Measurements from ENCODE around the gene PRRG2.

The PRRG2 gene

DNA sequence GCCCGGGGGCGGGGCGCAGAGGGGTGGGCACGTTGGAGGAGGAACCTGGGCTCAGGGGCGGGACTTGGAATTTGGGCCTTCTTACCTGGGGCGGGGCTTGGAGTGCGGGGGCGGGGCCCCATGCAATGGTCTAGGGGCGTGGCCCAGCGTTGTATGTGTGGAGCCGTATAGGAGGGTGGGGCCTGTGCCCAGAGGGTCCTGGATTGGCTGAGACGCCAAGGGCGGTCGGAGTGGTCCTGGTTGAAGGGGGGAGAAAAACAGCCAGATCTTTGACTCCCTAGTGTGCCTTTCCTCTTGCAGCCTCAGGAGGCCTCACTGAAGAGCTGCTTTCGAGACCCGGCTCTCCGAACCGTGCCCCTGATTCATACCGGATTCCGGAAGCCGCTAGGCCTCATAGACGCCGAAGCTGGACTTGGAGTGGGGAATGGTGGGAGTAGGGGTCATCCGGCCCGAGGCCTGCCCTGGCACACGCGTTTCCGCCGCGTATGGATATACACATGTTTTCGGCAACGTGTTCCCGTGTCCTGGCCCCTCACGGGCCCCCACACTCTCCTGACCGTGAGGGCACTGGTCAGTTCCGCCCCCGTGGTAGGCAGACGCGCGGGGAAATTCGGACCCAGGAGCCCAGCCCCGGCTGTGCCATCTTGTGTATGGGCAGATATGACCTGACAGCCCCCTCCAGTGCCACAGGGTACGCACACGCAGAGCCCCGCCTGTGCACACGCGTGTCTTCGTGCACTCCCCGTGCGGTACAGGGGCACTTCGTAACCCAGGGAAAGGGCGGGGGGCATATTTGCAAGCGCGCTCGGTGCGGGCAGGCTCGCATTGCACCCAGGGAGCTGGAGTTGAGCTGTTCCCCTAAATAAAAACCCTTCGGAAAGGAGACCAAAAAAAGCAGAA is 9.2 kb downstream of the PRRG2 start:
- peak; percentile 99 for DNase-seq

DNA sequence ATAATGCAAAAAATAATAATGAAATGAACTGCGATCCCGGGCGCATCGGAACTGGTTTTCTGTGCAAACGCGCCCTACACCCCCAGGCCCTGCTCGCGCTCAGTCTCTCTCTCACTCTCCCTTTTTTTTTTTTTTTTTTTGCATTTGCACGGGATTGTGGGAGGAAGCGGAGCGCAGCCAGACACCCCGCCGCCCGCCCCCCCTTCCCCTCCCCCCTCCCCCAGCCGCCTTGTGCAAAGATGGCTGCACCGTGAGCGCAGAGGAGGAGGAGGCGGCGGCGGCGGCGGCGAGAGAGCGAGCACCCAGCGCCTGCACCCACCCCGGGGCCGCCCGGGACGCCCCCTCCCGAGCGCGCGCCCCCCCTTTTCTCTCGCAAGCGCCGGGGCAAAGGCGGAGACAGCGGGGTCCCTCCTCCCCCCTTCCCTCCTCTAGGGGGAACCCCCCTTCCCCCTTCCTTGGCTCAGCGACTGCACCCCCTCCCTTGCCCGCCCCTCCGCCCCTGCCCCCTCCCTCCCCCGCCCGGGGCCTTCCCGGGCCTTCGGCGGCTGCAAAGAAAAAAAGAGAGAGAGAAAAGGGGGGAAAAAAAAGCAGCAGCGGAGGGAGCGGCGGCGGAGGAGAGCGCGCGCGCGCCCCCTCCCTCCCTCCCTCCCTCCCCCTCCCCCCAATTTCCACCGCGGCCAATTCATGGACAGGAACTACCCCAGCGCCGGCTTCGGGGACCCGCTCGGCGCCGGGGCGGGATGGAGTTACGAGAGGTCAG is 10.0 kb downstream of the PRRG2 start, which contains the start of gene PRR12:
TSS of gene PRR12 (plus strand) at position 212 of the 760 bp plus-strand sequence. CDS start at position 685, 473 bp downstream.
- peak; percentile 82 for DNase-seq

DNA sequence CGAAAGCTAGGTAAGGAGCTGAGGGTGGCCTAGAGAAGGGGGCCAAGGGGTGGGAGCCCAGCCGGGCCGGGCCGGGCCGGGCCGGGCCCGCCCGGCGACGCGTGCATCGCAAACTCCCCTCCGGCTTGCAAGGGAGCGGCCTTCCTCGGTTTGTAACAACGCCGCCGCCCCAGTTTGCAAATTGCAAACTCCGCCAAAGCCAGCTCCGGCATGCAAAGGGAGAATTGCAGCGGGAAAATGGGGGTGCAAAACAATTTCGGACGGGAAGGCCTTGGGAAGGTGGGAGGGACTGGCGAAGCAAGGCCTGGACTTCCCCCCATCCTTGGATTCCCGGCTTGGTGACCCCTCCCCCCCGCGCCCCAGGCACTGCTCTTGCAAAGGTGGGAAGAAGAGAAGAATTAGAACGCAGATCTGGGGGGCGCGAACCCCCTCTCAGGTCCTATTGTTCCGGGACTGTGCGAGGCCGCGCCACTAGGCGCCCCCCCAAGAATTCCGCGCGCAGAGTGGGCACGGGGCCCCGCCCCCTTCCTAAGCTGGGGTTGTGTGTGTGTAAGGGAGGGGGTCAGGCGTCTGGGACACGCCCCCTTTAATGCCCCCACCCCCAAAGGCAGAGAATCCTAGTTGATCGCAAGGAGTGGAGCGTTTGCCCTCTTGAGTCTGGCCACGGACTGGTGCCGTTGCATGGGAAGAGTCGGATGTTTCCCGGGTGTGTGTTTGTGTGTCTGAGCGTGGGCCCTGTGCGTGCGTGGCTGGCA is 10.8 kb downstream of the PRRG2 start:
- DNase-seq = peak; percentile 66

DNA sequence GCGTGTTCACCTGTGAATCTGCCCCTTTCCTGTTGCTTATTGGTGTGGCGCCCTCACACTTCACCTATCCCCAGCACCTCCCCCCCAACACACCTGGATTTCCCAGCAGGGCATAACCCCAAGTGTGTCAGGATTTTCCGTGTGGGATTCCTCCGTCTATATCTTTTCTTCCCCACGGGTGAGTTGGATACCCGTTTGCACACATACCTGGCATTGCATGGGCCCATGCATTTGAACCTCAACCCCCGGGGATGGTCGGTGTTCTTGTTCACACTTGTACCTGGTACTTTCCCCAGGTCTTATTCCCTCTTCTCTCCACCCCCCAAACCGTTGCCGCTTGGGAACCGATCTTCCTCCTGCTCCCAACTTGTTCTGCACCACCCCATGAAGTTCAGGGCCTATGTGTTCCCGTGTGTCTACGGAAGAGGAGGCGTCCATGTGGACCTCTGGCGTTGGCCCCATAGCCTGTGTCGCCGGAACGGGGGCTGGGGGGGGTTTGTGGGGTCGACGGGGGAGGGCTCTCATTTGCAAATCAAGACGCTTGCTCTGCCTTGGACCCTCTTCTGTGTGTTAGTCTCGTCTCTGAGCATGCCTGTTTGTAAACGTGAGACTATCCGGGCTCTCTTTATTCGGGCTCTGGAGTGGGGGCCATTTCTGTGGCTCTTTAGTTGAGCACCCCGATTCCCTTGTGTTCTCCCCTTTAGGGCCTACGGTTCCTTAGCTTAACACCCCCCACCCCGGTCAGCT is 11.5 kb downstream of the PRRG2 start:
- no peak for DNase-seq

DNA sequence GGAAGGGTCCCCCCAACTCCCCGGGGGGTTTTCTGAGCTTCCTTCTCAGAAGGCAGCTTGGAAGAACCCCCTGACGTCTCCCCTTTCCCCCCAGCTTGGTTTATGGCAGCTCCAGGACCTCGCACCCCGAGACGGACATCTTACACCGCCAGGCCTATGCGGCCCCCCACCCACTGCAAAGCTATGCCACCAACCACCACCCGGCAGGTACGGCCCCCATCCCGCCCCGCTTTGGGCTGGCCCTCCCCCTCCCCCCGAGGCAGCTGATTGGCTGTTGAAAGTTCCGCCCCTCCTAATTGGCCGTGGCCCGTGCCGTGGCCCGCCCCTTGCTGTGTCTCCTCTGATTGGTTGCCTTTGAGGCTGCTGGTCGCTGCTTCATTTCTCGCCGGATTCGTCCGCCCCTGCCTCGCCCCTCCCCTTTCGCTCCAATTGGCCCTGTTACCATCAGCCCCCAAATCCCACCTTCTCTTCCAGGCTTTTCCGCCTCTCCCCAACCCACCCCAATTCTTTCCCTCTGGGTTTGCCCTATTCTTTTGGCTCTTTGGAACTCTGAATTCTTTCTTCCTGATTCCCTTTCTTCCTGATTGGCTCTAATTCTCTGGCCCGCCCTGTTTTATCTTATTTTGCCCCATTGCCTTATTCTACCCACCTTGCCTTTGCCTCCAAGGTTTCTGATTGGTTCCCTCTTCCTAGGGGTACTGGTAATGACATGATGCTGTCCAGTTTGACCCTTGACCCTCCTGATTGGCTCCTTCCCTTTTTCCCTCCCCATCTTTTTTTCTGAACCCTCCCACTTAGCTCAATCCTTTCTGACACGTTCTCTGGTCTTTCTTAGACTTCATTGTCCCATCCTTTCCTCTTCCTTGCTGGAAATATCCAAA is 12.4 kb downstream of the PRRG2 start:
- peak; percentile 93 for DNase-seq

DNA sequence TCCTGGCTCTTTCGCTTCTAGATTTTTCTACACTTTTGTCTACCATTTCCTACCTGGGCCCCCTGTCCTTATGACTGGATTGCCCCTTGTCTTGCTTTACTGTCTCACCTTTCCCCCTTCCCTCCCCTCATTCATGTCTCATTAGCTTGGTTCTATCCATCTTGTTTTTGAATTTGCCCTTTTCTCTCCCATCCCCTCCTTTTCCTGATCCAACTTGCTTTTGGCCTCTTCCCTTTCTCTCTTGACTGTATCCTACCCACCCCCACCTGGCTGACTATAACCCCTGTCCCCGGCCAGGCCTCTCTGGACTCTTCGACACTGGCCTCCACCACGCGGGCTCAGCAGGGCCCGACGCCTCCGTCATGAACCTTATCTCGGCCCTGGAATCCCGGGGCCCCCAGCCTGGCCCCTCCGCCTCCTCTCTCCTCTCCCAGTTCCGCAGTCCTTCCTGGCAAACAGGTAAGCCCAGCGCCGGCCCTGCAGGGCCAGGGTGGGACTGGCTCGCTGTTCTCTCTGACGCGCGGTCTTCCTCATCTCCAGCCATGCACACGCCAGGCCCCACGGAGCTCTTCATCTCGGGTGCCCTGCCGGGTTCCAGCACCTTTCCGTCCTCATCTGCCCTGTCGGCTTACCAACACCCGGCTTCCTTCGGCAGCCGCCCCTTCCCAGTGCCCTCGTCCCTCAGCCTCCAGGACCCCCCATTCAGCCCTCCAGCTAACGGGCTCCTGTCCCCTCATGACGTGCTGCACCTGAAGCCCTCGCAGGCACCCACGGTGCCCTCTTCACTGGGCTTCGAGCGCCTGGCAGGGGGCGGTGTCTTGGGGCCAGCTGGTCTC is 13.3 kb downstream of the PRRG2 start:
- no peak for DNase-seq

DNA sequence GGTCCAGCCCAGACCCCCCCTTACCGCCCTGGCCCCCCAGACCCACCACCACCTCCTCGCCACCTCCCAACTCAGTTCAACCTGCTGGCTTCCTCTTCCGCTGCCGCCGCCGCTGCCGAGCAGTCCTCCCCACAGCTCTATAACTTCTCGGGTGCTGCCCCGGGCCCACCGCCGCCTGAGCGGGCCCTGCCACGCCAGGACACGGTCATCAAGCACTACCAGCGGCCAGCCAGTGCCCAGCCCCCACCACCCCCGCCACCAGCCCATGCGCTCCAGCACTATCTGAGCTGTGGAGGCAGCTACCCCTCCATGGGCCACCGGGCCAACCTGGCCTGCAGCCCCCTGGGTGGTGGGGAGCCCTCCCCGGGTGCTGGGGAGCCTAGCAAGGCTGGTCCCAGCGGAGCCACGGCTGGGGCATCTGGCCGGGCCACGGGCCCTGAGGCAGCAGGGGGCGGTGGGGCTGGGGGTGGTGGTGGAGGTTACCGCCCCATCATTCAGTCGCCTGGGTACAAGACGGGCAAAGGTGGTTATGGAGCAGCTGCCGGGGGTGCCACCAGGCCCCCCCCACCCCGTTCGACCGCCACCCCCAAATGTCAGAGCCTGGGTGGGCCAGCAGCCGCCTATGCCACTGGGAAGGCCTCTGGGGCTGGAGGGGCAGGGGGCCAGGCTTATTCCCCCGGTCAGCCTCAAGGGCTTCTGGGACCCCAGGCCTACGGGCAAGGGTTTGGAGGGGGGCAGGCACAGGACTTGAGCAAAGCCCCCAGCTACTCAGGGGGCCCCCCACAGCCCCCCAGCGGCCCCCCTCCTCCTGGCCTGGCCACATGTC is 14.1 kb downstream of the PRRG2 start:
- no peak for DNase-seq

DNA sequence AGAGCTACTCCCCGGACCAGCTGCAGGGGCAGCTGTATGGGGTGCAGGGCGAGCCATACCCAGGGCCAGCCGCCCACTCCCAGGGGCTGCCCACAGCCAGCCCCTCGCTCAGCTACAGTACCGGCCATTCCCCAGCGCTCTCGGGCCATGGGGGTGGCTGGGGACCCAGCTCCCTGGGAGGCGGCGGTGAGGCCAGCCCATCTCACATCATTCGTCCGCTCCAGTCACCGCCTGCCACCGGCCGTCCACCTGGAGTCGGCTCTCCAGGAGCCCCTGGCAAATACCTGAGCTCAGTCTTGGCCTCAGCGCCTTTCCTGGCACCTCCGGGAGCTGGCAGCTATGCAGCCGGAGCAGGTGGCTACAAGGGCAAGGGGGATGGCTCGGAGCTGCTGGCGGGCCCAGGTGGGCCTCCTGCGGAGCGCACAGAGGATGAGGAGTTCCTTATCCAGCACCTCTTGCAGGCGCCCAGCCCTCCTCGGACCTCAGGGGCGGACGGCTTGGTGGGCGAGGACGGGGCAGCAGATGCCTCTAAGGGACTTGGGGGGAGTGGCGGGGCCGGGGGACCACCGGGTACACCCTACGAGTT is 14.8 kb downstream of the PRRG2 start:
- no peak for DNase-seq

DNA sequence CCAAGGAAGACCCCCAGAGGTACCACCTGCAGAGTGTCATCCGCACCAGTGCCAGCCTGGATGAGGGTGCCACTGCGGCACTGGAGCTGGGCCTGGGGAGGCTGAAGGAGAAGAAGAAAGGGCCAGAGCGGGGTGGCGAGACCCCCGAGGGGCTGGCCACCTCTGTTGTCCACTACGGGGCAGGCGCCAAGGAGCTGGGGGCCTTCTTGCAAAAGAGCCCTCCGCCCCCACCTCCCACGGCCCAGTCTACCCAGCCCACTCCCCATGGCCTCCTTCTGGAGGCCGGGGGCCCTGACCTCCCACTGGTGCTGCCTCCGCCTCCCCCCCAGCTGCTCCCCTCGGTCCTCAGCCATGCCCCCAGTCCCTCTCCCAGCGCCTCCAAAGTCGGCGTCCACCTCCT is 15.3 kb downstream of the PRRG2 start:
- DNase-seq = no peak

DNA sequence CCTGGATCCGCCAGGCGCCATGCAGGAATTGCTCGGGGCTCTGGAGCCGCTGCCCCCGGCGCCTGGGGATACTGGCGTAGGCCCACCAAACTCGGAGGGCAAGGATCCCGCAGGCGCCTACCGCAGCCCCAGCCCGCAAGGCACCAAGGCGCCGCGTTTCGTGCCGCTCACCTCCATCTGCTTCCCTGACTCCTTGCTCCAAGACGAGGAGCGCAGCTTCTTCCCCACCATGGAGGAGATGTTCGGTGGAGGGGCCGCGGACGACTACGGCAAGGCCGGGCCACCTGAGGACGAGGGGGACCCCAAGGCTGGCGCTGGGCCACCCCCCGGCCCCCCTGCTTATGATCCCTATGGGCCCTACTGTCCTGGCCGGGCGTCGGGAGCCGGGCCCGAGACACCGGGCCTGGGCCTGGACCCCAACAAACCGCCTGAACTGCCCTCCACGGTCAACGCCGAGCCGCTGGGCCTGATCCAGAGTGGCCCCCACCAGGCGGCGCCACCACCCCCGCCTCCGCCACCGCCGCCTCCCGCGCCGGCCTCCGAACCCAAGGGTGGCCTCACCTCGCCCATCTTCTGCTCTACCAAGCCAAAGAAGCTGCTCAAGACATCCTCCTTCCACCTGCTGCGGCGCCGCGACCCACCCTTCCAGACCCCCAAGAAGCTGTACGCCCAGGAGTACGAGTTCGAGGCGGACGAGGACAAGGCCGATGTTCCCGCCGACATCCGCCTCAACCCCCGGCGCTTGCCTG is 16.0 kb downstream of the PRRG2 start:
- no peak for DNase-seq

DNA sequence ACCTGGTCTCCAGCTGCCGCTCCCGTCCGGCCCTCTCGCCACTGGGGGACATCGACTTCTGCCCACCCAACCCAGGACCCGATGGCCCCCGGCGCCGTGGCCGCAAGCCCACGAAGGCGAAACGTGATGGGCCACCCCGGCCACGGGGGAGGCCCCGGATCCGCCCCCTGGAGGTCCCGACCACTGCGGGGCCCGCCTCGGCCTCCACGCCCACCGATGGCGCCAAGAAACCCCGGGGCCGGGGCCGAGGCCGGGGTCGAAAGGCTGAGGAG is 16.5 kb downstream of the PRRG2 start:
- no peak for DNase-seq

DNA sequence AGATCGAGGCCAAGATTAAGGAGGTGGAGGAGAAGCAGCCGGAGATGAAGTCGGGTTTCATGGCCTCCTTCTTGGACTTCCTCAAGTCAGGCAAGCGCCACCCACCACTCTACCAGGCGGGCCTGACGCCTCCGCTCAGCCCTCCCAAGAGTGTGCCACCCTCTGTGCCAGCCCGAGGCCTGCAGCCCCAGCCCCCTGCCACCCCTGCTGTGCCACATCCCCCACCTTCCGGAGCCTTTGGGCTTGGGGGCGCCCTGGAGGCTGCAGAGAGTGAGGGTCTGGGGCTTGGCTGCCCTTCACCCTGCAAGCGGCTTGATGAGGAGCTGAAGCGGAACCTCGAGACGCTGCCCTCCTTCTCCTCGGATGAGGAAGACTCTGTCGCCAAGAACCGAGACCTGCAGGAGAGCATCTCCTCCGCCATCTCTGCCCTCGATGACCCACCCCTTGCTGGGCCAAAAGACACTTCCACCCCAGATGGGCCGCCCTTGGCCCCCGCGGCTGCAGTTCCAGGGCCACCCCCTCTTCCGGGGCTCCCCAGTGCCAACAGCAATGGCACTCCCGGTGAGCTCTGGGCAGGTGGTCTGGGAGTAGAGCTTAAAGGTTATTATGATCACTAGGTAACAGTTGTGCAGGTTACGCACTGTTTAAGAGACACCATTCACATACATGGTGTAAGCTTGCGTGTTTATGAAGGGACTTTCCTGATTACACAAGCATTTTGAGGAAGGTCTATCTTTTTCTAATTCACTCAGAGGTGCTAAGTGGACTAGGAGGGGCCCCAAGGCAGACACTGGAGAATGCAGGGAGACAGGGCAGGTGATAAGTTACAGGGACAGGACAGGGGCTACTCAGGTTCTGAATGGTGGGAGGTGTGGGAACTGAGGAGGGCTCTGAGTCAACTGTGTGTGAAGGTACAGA is 18.5 kb downstream of the PRRG2 start:
- DNase-seq = no peak

DNA sequence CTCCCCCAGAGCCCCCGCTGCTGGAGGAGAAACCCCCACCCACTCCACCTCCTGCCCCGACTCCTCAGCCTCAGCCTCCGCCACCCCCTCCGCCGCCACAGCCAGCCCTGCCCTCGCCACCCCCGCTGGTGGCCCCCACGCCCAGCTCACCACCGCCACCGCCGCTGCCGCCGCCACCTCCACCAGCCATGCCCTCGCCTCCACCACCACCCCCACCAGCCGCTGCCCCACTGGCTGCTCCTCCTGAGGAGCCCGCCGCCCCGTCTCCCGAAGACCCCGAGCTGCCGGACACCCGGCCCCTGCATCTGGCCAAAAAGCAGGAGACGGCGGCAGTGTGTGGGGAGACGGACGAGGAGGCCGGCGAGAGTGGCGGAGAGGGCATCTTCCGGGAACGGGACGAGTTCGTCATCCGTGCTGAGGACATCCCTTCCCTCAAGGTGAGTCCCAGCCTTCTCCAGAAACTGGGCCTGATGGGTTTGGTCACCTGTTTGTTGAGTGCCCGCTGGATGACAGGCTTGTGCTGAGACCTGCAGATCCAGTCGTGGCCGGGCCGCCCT is 20.4 kb downstream of the PRRG2 start:
- DNase-seq = no peak

DNA sequence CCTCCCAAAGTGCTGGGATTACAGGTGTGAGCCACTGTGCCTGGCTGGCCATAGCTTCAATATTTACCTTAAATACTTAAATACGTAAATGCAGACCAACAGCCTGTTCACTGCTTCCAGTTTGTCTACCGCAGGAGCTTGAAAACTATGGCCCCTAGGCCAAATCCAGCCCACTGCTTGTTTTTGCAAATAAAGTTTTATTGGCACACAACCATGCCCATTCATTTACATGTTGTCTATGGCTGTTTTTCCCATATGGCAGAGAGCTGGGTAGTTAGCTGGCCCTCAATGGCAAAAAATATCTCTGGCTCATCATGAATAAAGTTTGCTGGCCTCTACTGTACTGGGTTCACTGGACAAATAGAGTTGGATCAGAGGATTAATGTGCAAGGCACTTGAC is 21.7 kb downstream of the PRRG2 start:
- no peak for DNase-seq

DNA sequence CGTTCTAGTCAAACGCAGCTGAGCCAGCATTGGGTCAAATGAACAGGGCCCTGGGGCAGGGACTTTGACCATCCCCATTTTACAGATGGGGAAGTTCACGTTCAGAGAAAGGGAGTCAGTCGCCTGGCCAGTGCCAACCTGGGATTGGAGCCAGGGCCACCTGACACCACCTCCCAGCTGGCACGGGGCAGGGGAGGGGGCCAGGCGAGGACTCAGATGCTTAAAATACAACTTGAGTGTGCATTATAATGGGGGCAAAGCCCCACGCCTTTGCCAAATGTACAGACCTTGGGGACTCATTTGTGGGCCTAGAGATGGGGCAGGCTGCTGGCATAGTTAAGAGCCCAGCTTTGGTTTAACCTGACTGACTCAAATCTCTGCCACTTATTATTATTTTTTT is 24.5 kb downstream of the PRRG2 start:
- no peak for DNase-seq

DNA sequence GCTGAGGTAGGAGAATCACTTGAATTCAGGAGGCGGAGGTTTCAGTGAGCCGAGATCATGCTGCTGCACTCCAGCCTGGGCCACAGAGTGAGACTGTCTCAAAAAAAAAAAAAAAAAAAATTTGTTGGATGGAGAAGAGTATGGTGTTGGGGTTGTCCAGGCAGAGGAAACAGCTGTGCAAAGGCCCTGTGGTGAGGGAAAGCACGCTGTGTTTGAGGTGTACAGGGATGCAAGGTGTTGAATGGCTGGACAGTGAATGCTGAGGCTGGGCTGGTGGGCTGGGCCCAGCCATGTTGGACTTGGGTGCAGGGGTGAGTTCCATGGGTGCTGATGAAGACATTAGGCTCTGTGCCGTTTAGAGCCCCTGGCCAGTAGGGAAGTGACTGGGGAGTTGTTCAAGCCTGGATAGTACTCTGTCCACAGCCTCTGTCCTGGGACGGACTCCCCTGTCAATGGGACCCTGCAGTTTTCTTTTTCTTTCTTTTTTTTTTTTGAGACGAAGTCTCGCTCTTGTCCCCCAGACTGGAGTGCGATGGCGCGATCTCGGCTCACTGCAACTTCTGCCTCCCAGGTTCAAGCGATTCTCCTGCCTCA is 28.5 kb downstream of the PRRG2 start:
- DNase-seq = no peak

DNA sequence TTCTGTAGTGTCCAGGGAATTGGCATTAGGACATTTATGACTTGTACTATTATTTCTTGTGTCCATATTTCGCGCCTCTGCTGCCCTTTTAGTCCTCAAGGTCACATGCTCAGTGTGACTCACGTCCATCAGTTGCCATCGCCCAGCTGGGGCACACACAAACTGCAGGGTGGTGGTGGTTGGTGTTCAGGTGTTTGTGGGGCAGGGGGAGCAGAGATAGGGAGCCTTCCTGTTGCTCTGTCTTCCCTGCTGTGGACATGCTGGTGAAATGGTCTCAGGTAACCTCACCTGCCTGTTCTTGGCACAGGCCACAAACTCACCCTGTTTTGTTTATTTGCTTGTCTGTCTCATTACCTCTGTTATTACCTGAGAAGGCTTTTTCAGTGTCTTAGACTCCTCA is 32.3 kb downstream of the PRRG2 start:
- DNase-seq = no peak
